Endometrial microvascular endothelial cells (primary cell): ENCODE data around the gene CDKN1A. TPM values are rescaled to one million over a fixed set of nuclear protein-coding genes. Genes with fewer than 3 reads are reported as not detected.
"Not testable (repeated sequence)": the region's sequence is repeated elsewhere in the genome, so short reads cannot be mapped to it uniquely, and the experiment has no call there.

Source experiments
- in situ Hi-C: cut with HindIII; loops from 2 replicates; pipeline ENCODE4 v1.10.0; 2017; ENCODE audit warnings: low sequenced_read_pairs, low pct_unique_long_range_greater_than_20kb; ENCODE audit errors: inconsistent ontology term
- total RNA-seq: library from RNA; depleted of rRNA; stranded (reverse); fragments of >200 nt; gene quantifications from one replicate; pipeline ENCODE4 v1.2.3, GENCODE V29; 2015; ENCODE audit errors: inconsistent ontology term

The CDKN1A gene
- total RNA-seq, 1 donor from 2014 or later, result 307 TPM

- in situ Hi-C loops, result no loop called here
Observed at GRCh38 chr6:36688063-36688738, 9.7 kb downstream of the CDKN1A start.

GRCh38 chr6:36688739-36689075 is 10.2 kb downstream of the CDKN1A start:
- in situ Hi-C loops, result no loop called here

GRCh38 chr6:36691011-36691410 is 12.5 kb downstream of the CDKN1A start:
- in situ Hi-C loops, result no loop called here

DNA sequence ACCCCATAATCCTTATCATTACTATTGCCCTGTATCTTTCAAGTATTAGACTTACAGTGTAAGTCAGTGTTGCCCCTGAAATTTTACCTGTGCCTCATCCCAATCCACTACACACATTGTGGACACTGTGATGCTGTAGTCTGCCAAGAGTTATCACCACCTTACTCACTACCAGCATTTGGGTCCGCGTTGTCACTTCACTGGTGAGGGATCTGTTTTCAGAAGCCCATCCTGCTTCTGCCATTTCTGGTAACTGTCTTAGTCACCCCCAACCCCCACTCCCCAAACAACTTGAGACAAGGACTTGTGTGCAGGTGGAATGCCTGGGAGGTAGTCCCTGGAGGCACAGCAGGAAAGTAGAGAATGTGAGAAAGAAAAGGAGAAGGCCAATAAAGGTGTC is 13.1 kb downstream of the CDKN1A start:
- in situ Hi-C loops, result no loop called here

- in situ Hi-C loops, result no loop called here
Observed at GRCh38 chr6:36692220-36692619, 13.7 kb downstream of the CDKN1A start.

DNA sequence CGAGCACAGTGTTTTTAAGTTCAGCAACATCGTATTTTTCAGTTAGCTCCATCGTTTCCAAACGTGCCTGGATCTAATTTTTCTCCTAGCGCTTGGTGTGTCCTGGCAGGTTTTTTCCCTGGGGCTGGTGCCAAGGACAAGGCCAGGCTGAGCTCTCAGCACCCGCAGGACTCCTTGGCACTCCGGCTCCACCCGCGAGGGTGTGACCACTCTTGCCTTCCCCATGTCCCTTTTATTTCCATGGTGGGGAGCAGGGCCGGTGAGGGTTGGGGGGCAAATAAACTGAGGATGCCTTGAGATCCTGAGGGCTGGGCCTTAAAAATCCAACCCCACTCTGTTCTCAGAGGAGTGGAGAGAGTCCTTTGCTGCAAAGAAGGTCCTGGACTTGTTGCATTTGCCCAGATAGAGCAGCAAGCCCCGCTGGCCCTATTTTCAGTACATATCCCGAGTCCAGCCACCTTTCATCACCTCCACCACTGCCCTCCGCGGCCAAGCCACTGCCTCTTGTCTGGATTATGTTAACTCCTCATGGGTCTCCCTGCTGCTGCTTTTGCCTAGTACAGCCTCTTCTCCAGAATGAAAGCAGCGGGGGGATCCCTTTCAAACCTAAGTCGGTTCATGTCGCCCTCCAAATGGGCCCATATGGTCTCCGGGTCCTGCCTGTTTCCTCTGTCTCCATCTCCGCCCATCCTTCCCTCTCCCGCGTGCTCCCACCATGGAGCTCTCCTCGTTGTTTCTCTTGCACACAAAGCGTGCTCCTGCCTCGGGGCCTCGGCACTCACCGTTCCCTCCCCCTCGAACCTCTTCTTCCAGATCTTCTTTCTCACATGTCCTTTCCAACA is 14.6 kb downstream of the CDKN1A start:
- in situ Hi-C loops, result no loop called here

DNA sequence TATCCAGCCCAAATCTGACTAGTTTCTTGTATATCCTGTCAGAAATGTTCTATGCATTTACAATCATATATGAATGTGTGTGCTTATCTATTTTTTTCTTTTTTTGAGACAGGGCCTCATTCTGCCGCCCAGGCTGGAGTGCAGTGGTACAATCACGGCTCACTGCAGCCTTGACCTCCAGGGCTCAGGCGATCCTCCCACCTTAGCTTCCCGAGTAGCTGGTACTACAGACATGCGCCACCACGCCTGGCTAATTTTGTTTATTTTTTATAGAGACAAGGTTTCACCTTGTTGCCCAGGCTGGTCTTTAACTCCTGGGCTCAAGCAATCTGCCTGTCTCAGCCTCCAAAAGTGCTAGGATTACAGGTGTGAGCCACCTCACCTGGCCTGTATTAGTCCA is 16.1 kb downstream of the CDKN1A start:
- in situ Hi-C loops, result no loop called here

DNA sequence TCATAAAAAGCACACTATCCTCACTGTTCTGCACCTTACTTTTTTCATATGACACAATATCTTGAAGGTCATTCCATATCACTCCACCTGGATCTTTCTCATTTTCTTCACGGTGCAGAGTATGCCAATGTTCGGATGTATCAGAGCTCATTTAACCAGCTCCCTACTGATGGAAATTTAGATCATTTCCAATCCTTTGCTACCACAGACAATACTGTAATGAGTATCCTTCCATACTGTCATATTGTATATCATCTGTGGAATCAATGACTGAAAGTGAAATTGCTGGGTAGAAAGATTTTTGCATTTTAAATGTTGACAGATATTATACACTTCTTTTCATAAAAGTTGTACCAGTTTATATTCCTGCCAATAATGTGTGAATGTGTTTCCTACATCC is 16.9 kb downstream of the CDKN1A start:
- in situ Hi-C loops, result no loop called here

DNA sequence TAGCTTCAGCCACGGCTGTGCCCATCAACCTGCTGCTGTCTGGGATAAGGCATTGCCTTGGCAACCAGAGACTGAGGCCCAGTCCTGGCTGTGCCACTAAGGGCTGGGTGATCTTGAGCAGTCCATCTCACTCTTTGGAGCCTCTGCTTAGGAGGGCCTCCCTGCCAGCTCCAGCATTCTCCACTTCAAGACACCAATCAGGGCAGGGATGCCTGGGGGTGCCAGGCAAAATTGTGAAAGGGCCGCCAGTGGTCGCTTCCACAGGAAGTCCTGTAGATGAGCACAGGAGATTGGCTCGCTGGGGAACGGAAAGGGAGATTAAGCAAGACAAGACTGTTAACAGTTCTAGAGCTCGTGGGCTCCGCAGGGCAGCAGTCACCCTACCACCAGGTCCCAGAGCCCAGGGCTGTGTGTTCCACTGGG is 19.0 kb downstream of the CDKN1A start, which contains the start of gene RAB44:
TSS of gene RAB44 (plus strand) at position 346 of the 423 bp plus-strand sequence. CDS start 6,410 bp downstream, outside the sequence.
- in situ Hi-C loops, result no loop called here

DNA sequence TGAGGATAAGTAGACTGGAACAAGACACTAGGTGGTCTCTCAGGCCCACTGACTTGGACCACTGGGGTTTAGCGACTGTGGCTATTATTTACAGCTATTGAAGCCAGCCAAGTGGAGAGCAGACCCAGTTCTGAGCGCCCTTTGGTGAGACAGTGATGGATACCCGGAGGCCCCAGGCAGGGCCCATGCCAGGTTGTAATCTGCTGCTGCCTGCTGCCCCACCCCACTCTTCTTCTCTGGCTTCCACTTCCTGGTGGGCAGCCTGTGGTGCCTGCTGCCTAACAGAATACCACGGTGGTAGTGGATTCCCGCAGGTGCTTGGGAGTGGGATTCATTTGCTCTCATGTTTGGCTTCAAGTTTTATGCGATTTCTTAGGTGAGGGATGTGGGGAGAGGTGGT is 19.7 kb downstream of the CDKN1A start:
- in situ Hi-C loops, result no loop called here

DNA sequence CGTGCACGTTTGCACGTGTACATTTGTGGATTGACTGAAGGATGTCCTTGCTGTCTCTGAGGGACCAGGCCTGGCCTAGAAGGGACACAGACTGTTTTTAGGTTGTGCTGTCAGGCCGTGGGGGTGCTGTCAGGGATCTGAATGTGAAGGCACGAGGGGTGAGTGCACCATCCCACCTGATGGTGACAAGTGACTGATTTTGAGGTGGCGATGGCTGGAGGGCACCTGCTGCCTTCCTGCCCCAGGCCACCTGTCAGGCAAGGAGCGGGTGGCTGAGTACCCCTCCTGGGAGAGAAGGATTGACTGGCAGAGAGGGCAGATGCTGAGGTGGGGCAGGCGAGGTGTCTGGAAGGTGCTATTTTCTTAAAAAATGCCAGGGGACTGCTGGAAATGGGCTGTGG is 20.4 kb downstream of the CDKN1A start:
- in situ Hi-C loops, result no loop called here

GRCh38 chr6:36699348-36699747 is 20.8 kb downstream of the CDKN1A start:
- in situ Hi-C loops, result no loop called here

DNA sequence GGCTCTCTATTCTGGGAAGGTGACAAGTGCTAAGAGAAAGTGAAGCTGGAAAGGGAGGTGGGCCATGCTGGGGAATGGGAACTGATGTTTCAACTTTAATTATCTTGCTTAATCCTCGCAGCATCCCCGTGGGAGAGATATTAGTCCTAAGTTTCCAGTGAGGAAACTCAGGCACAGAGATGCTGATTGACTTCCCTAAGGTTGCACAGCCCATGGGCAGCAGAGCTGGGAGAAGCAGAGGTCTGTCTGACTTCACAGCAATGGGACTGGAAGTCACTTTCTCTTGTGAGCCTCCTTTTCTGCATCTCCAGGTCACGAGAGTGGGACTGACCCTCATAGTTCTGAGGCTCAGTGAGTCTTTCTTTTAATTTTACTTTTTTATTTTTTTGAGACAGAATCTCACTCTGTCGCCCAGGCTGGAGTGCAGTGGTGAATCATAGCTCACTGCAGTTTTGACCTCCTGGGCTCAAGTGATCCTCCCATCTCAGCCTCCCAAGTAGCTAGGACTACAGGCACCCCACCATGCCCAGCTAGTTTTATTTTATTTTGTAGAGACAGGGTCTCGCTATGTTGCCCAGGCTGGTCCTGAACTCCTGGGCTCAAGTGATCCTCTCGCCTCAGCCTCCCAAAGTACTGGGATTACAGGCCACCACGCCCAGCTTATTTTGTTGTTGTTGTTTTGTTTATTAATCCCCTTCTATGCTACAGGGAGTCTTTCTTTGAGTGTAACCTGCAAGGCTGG is 21.7 kb downstream of the CDKN1A start:
- in situ Hi-C loops, result no loop called here

DNA sequence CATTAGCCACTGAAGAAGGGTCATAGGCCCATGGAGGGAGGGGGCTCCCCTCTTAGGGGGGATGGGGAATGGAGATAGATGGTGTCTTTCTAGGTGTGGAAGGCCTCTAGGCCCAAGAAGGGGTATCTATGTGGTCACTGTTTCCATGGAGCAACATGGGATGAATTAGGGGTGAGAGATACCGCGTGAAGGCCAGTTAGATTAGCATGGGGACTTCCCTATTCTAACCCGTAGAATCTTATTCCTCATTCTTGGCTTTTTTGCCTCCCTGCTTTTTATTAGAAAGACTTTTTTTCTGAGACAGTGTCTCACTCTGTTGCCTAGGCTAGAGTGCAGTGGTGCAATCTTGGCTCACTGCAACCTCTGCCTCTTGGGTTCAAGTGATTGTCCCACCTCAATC is 22.3 kb downstream of the CDKN1A start:
- in situ Hi-C loops, result no loop called here

- in situ Hi-C loops, result no loop called here
Observed at GRCh38 chr6:36701401-36701991, 23.0 kb downstream of the CDKN1A start.

DNA sequence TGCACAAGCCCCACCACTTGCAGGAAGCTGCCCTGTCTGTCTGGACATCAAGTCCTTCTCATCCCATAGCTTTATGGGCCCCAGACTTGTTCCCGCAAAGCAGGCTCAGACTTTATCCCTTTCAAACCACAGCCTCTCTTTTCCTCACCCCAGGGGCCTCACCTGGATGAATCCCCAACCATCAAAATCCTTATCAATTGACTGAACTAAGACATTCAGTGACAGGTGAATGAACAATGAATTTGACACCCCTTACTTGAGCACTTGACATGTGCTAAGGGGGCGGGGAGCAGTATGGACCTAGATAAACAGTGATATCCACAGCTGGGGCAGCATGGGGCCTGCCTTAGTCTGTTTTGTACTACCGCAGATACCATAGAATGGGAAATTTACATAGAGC is 24.1 kb downstream of the CDKN1A start:
- in situ Hi-C loops, result no loop called here

GRCh38 chr6:36703081-36703606 is 24.6 kb downstream of the CDKN1A start:
- in situ Hi-C loops, result no loop called here

- in situ Hi-C loops, result no loop called here
Observed at GRCh38 chr6:36703982-36704381, 25.5 kb downstream of the CDKN1A start.

- in situ Hi-C loops, result not testable (repeated sequence)
Observed at GRCh38 chr6:36704961-36705577, 26.6 kb downstream of the CDKN1A start.
